K562 (cell line): ENCODE data around the gene PPP4R3B. TPM values are rescaled to one million over a fixed set of nuclear protein-coding genes. Genes with fewer than 3 reads are reported as not detected.

Experiments used
- ATAC-seq: fragments of 200-7000 bp; cut with Tn5 transposase; 3 replicates; pipeline ENCODE4 v1.9.1; 2020; ENCODE audit warnings: moderate library complexity
- BruUV-seq: library from RNA; stranded (reverse); fragments of 400-500 nt; replicated peaks from 2 replicates; lab custom pipeline; 2021; lab: Mats Ljungman, UMichigan
- CTCF ChIA-PET: fragments of 300-600 bp; formaldehyde crosslinking; extraction: SDS; loops from one replicate; lab custom pipeline; 2021; ENCODE audit warnings: low intra/inter-chr PET ratio; lab: Yijun Ruan, JAX
- POLR2A ChIA-PET: fragments of 300-600, 350-650 bp; sonication (Branson Sonifier 250); formaldehyde crosslinking; extraction: SDS; loops from one replicate; lab custom pipeline; 2021; ENCODE audit warnings: antibody characterized with exemption, inconsistent platforms; lab: Yijun Ruan, JAX
- DNase-seq, 4 experiments: peaks; one replicate each; pipeline versions ENCODE4 v3.0.0 to v3.0.0-alpha.2; 2011 to 2018; ENCODE audit warnings: low spot score in 3 of 4, mixed read lengths in 3 of 4; ENCODE audit errors: extremely low read depth in 1 of 4
- FAIRE-seq: peaks from 2 replicates; lab custom pipeline; 2011; peaks lifted over from hg19 to GRCh38; lab: Jason Lieb, UNC
- H2AFZ ChIP-seq: 2 replicates; pipeline ENCODE4 v1.6.0; 2011; ENCODE audit warnings: low read depth, low read length, control low read depth, inconsistent platforms
- H3K27ac ChIP-seq: fragments of 200-600 bp; 3 replicates; pipeline ENCODE4 v1.8.0; 2011; ENCODE audit warnings: low read depth, mild to moderate bottlenecking, control low read depth, inconsistent platforms, low read length, moderate library complexity, mixed read lengths; ENCODE audit errors: extremely low read depth
- H3K27me3 ChIP-seq, 2 experiments: fragments of 300-600 bp in 1 of 2; 2 replicates in 1 of 2; 3 replicates in 1 of 2; pipeline versions ENCODE4 v1.6.0 to v1.8.0; 2011; ENCODE audit warnings: inconsistent platforms in 2 of 2, low read length in 2 of 2, mild to moderate bottlenecking in 1 of 2, mixed read lengths in 1 of 2, moderate library complexity in 1 of 2; ENCODE audit not compliant: control insufficient read depth in 2 of 2, insufficient read depth in 2 of 2
- H3K36me3 ChIP-seq: fragments of 300-600 bp; 3 replicates; pipeline ENCODE4 v1.8.0; 2011; ENCODE audit warnings: mild to moderate bottlenecking, low read length, inconsistent platforms; ENCODE audit not compliant: control insufficient read depth, insufficient read depth
- H3K4me1 ChIP-seq, 2 experiments: fragments of 200-600 bp in 1 of 2; replicated peaks in 1 of 2; 2 replicates in 1 of 2; 3 replicates in 1 of 2; pipeline versions ENCODE4 v1.5.1 to v1.8.0; 2011; ENCODE audit warnings: inconsistent platforms in 2 of 2, low read length in 2 of 2, mild to moderate bottlenecking in 1 of 2, mixed read lengths in 1 of 2, moderate library complexity in 1 of 2; ENCODE audit not compliant: control insufficient read depth in 2 of 2, insufficient read depth in 2 of 2
- H3K4me2 ChIP-seq: 2 replicates; pipeline ENCODE4 v1.6.1; 2011; ENCODE audit warnings: low read length, control low read depth, inconsistent platforms, mixed read lengths; ENCODE audit not compliant: insufficient read depth
- H3K4me3 ChIP-seq: fragments of 200-600 bp; sonication (generic), shearing (Covaris generic); 2 replicates; pipeline ENCODE4 v1.5.1; 2016; ENCODE audit warnings: control low read depth, inconsistent platforms
- H3K79me2 ChIP-seq: fragments of 200-600 bp; 3 replicates; pipeline ENCODE4 v1.8.0; 2011; ENCODE audit warnings: low read length, inconsistent platforms; ENCODE audit not compliant: control insufficient read depth, insufficient read depth
- H3K9ac ChIP-seq, 2 experiments: 2 replicates each; pipeline versions ENCODE4 v1.6.0 to v1.6.1; 2011; ENCODE audit warnings: low read depth in 2 of 2, low read length in 2 of 2, control low read depth in 1 of 2, inconsistent platforms in 1 of 2, mild to moderate bottlenecking in 1 of 2, mixed read lengths in 1 of 2; ENCODE audit not compliant: insufficient read depth in 1 of 2
- H3K9me1 ChIP-seq: one replicate; pipeline ENCODE4 v1.6.0; 2011; ENCODE audit warnings: inconsistent platforms, mild to moderate bottlenecking, low read length, moderate library complexity; ENCODE audit not compliant: control insufficient read depth, insufficient read depth
- H3K9me3 ChIP-seq: replicated peaks from 2 replicates; pipeline ENCODE4 v1.5.1; 2011; ENCODE audit warnings: low read depth, low read length, inconsistent platforms; ENCODE audit not compliant: control insufficient read depth, insufficient read depth
- H4K20me1 ChIP-seq: replicated peaks from 2 replicates; pipeline ENCODE4 v1.6.1; 2011; ENCODE audit warnings: low read length, inconsistent platforms, mixed read lengths; ENCODE audit not compliant: control insufficient read depth, insufficient read depth
- BRCA1 ChIP-seq, 2 experiments: fragments of 450-650 bp in 1 of 2; sonication (generic) in 1 of 2; formaldehyde crosslinking in 1 of 2; IDR thresholded peaks; 2 replicates each; pipeline versions ENCODE4 v1.5.0 to v1.6.1; 2017 to 2020; ENCODE audit warnings: mild to moderate bottlenecking in 1 of 2, missing genetic modification reagents in 1 of 2
- FIP1L1 ChIP-seq: fragments of 200-400 bp; formaldehyde crosslinking; IDR thresholded peaks from 2 replicates; pipeline ENCODE4 v1.6.1; 2018; ENCODE audit warnings: mild to moderate bottlenecking, low read depth, low read length; ENCODE audit not compliant: poor library complexity, severe bottlenecking
- ZEB2 ChIP-seq: fragments of 450-650 bp; IDR thresholded peaks from 2 replicates; pipeline ENCODE4 v1.6.1; 2016
- WGBS: fragments of 100-300 bp; shearing (Covaris generic); methylation state at CpG from one replicate; pipeline ENCODE4 v1.1.6; 2016; ENCODE audit warnings: low coverage, mixed read lengths; ENCODE audit not compliant: insufficient coverage; ENCODE audit errors: missing lambda C conversion rate; 5-methylcytosine and 5-hydroxymethylcytosine counted together
- in situ Hi-C: fragments of 300-500 bp; cut with MboI; formaldehyde crosslinking; loops from 4 replicates; pipeline ENCODE4 v1.15.0; 2018; ENCODE audit warnings: inconsistent platforms, mixed read lengths
- intact Hi-C: fragments of 100-400 bp; cut with micrococcal nuclease; formaldehyde crosslinking; loops from 2 replicates; pipeline ENCODE4 v1.14.2; 2022
- polyA plus RNA-seq, 8 experiments: library from polyadenylated mRNA; depleted of rRNA in 4 of 8; stranded (reverse) in 5 of 8; unstranded in 3 of 8; fragments of >200 nt; fragmentation: Nextera tagmentation in 2 of 8; fragmentation: Illumina TruSeq in 1 of 8; extraction: Ambion mirVana in 2 of 8; extraction: Trizol in 1 of 8; gene quantifications; 2 replicates each; pipeline versions ENCODE4 v1.2.1 to v1.2.3, GENCODE V29; 2011 to 2014; ENCODE audit warnings: inconsistent platforms in 1 of 8, missing spikeins in 1 of 8
- total RNA-seq, 7 experiments: library from RNA; depleted of rRNA in 6 of 7; stranded (reverse); fragments of >200 nt in 6 of 7; fragmentation: Illumina TruSeq in 2 of 7; extraction: Trizol in 2 of 7; gene quantifications; 2 replicates each; pipeline versions ENCODE4 v1.2.1 to v1.2.3, GENCODE V29; 2011 to 2021; ENCODE audit warnings: low replicate concordance in 1 of 7
- TF ChIP-seq, protein P1 (sequence below): conservative IDR thresholded peaks from 2 replicates; pipeline ENCODE4 v1.6.1; 2011; ENCODE audit warnings: low read depth, mild to moderate bottlenecking, low read length; ENCODE audit not compliant: control insufficient read depth

The PPP4R3B gene
- total and polyA plus RNA-seq, 9 of the 15 experiments (the other 6 are each of a cell fraction or from before 2014, with no cell fraction given), result 13.2 to 59.2 (median 41.9) TPM

- H3K9me3 ChIP-seq, result no peaks in the 10 kb centered on the region
- no peak for ATAC-seq
- no peak for FAIRE-seq
- no peaks in the 10 kb centered on the region; the same call in 1 of the 2 replicates for H4K20me1 ChIP-seq
- H3K4me2 ChIP-seq, result no peak overlapping the region
- H3K27me3 ChIP-seq, result no peaks in the 10 kb centered on the region
- TF ChIP-seq BRCA1 (IDR thresholded peaks at IDR 0.05), result no peak
- TF ChIP-seq BRCA1 (CRISPR knock-in tag; IDR thresholded peaks at IDR 0.05), result no peak
- TF ChIP-seq FIP1L1, result no peak
- no peak for TF ChIP-seq ZEB2
- TF ChIP-seq, protein P1, sequence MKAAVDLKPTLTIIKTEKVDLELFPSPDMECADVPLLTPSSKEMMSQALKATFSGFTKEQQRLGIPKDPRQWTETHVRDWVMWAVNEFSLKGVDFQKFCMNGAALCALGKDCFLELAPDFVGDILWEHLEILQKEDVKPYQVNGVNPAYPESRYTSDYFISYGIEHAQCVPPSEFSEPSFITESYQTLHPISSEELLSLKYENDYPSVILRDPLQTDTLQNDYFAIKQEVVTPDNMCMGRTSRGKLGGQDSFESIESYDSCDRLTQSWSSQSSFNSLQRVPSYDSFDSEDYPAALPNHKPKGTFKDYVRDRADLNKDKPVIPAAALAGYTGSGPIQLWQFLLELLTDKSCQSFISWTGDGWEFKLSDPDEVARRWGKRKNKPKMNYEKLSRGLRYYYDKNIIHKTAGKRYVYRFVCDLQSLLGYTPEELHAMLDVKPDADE, result no peak
- H3K9me1 ChIP-seq, result no peaks in the 10 kb centered on the region
- ChIA-PET CTCF (no interaction called here), POLR2A (no interaction called here)
- H2AFZ ChIP-seq, result no peak overlapping the region
- no peak overlapping the region for H3K9ac ChIP-seq
- H3K36me3 ChIP-seq, result peaks cover 34% of the 10 kb centered on the region
- intact Hi-C loops, result no loop called here
- BruUV-seq, result no TSS peak
- WGBS, result 95% methylated on average over 3 of the region's 3 CpGs
- in situ Hi-C loops, result no loop called here
- H3K27ac ChIP-seq, result no peak overlapping the region
- peaks cover 5 to 20% of the 10 kb centered on the region in 2 experiments; a peak in 3 of 5 replicates for H3K4me1 ChIP-seq
- H3K4me3 ChIP-seq, result no peak overlapping the region
- peaks cover 82% of the 10 kb centered on the region for H3K79me2 ChIP-seq
- no peak for DNase-seq
Observed at GRCh38 chr2:55607717-55608116, 9.7 kb downstream of the PPP4R3B start.
